HG03439 (cell line): ENCODE measurements around the gene ISCA2.
"Not testable (repeated sequence)": the region's sequence is repeated elsewhere in the genome, so short reads cannot be mapped to it uniquely, and the experiment has no call there.

Source experiments
- ATAC-seq: cut with Tn5 transposase; IDR thresholded peaks from one replicate; pipeline ENCODE4 v1.9.1; 2021; ENCODE audit warnings: mild to moderate bottlenecking, moderate library complexity; ENCODE audit not compliant: unreplicated experiment

ISCA2 gene

DNA sequence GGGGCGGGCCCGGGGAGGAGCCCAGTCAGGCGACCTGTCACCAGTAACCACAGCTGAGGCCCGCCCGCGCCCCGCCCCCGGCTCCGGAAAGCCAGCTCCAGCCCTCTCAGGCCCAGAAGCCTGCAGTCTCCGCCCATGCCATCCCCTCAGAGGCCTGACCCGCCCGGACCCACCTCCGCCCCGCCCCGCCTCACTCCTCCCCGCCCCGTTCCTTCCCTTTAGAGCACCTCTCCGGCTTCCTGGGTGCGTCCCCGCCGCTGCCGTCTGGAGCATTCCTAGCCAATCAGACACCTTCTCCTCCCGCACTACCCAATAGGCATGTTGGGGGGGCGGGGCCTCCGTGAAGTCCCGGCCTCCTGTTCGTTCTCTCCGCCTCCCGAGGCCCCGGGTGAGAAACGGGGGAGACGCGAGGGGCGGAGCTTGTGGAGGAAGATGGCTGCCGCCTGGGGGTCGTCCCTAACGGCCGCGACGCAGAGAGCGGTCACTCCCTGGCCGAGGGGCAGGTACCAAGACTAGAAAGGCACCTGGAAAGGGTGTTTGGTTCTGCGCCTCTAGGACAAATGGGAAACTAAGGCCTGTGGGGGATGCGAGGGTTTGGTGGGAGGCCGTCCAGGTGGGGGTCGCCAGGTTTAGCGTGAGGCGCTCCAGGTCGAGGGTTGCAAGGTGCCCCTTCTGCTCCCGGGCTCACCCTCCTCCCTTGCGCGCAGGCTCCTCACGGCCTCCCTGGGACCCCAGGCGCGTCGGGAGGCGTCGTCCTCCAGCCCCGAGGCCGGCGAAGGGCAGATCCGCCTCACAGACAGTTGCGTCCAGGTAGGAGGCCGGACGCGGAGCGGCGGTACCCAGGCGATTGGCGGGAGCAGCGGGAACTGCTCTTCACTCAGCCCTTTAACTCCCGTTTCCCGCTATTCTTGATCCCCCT, at the start of gene ISCA2:
TSS of gene ISCA2 (plus strand) at position 423 of the 919 bp plus-strand sequence. CDS start at position 433, 10 bp downstream.
- peak; percentile 88 for ATAC-seq

DNA sequence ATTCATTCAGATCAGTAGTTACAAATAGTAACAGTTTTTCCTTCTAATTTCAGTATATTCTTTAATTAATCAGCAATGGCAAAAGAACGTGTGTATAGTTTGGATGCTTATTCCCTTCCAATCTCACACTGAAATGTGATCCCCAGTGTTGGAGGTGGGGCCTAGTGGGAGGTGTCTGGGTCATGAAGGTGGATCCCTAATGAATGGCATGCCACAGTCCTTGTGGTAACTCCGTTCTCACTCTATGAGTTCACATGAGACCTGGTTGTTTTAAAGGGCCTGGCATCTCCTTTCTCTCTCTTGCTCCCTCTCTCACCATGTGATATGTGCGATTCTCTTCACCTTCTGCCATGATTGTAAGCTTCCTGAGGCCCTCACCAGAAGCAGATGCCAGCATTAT, 48.7 kb upstream of the ISCA2 start:
- ATAC-seq = no peak

DNA sequence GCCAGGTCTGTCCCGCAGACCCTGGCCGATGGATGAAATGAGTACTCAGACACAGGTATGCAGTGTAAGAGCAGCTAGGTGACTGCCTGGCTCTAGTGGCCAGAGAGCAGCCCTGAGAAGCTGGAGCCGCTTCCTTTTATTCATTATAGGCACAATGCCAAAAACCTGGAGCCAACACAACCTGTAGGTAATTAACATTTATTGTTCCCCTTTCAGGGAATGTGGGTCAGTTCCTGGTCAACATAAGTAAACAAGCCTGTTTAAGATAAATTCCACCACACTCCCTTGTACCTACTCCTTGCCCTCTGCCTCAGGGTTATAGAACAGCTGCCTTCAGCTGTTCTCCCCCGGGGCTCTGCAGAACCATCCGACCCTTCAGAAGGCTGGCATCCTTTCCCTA, 39.2 kb upstream of the ISCA2 start:
- not testable (repeated sequence) for ATAC-seq

- ATAC-seq = no peak
These were observed 36.6 kb upstream of the ISCA2 start for GRCh38 chr14:74456684-74457564.

DNA sequence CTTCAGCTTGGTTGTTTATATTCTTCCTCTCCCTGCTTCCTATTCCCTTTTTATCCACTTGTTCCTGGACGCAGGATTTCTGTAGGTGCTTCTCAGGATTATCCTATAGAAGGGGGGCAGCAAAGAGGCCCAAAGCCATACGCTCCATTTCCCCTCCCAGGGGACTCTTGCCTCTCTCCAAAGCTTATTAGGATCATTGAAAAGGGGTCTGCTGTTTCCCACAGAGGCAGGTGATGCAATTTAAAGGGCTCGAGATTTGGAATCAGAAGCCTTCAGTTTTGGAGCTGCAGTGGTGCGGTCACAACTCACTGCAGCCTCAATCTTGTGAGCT, 36.0 kb upstream of the ISCA2 start:
- no peak for ATAC-seq

DNA sequence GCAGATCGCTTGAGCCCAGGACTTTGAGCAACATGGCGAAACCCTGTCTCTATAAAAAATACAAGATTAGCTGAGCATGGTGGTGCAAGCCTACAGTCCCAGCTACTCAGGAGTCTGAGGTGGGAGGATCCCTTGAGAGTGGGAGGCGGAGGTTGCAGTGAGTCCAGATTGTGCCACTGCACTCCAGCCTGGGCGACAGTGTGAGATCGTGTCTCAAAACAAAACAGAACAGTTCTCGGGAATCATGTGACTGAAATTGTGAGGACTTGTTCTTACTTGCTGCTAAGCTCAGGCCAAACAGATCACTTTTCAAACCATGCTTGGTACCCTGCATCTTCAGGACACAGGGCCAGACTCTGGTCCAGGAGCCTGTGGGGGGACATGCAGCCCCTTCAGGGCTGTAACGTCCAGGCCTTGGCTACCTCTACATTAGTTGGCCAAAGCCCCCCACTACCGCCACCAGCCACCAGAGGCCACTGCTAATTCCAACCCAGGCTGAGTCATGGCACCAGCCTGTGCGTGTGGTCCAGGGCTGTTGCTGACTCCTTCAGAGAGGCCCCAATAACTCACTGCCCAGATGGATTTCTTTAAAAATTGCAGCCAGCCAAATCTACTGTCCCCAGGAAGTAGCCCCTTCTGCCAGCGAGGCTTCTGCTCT, 34.1 kb upstream of the ISCA2 start:
- no peak for ATAC-seq

GRCh38 chr14:74459976-74460375, 33.6 kb upstream of the ISCA2 start:
- ATAC-seq = no peak

- ATAC-seq = no peak
These were observed 30.6 kb upstream of the ISCA2 start for GRCh38 chr14:74462993-74463392.

DNA sequence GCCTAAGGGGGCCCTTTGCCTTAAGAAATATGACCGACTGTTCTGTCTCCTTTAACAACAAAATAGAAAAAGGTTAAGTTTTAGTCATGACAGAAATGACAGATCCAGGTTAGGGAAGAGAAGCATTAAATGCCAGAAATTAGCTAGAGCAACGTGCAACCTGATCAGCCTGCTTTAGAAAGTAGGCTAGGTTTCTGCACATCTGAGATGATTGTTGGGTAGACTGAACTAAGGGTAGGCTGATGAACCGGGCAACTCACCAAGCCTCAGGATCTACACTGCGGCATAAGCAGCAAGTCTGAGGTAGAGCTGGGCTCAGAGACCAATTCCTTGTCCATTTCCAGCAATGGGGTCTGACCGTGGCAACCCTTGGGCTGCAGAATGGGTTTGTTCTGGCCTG, 29.9 kb upstream of the ISCA2 start:
- ATAC-seq = no peak

GRCh38 chr14:74464785-74465184, 28.8 kb upstream of the ISCA2 start:
- ATAC-seq = no peak

DNA sequence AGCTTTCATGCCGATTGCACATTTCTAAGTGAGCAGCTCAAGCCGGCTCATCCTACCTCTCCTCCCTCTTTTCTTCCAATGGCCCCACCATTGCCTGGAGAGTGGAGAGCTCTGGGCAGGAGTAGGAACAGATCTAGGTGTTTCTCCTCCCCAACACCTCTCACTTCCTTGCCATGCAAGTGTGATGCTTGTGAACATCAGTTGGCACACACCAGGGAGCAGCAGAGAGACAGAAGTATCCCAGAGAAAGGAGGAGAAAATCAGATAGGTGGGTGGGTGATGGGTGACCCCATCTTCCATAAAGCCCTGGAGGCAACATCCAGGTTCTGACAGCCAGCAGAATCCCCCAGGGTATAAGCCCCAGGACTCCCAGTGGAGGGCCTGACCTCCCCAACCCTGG, 28.2 kb upstream of the ISCA2 start:
- ATAC-seq = no peak

DNA sequence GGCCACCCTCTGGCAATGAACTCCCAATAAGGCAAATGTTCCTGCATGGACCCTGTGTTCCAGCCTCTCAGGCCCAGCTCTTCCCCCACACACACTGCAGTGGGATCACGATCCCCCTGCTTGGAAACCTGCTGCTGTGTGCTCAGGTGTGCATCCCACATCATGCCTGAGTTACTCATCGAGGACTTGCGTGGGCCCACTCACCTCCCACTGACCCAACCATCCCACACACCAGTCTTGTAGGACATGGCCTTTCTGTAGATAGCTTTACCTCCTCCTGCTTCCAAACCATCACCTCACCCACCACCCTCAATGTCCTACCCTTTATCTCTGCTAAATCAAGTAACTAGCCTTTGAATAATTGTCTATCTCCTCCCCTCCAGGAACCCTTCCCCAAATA, 25.1 kb upstream of the ISCA2 start:
- ATAC-seq = no peak

DNA sequence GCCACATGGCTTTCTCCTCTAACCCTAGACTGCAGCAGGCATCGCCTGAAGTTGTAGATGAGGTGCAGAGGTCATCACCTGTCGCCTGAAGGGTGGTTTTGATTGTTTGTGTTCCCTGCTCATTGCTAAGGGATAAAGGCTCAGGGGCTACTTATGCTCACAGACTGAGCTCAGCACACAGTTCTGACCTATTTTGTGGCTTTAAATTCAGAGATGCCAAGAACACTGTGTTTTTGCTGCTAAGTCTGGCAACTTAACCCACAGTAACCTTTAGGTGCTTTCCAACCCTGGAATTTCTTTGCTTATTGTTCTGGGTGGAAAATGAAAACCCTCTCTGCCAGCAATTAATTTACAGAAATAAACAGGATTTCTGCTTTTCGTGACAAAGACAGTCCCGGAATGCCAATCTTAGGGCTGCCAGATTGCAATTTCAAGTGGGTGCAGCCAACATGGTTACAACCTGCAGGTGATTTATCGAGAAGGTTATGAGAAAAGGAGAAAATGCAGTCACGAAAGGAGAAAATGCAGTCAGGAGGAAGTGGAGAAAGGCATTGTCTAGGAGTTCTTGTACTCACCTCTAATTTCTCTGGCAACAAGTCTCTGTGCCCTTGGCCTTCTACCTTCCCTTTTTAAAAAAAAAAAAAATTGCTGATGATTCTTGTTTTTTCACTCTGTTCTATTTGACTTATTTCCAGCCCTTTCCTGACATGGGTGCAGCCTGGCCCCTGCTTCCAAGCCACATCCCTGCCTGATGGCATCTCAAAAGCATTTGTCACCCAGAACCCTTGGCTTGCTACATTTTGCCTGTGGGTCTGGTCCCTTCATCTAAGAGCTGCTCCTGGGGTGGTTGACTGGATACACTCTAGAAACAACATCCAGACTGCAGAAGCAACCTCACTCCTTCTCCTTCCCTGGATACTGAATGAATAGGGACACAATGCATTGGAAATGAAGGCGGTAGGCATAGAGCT, 23.7 kb upstream of the ISCA2 start:
- no peak for ATAC-seq

GRCh38 chr14:74472601-74473000, 21.0 kb upstream of the ISCA2 start:
- ATAC-seq = no peak

DNA sequence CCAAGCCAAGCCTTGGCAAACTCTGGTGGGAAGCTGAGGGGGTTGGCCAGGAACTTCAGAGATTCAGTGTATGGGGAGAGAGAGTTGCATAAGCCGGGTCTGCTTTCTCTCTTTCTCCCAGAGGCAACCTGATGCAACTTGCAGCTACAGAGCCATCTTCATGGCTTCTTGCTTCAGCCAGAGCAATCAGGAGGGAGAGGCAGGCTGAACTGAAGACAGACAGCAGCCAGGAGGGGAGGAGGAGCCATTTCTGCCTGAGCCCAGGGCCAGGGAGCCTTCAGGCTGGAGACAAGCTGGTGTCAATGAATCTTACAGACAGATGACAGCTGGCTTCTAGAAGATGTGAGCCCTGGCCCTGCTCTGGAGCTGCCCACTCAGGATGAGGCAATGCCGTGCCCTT, 19.2 kb upstream of the ISCA2 start:
- no peak for ATAC-seq

DNA sequence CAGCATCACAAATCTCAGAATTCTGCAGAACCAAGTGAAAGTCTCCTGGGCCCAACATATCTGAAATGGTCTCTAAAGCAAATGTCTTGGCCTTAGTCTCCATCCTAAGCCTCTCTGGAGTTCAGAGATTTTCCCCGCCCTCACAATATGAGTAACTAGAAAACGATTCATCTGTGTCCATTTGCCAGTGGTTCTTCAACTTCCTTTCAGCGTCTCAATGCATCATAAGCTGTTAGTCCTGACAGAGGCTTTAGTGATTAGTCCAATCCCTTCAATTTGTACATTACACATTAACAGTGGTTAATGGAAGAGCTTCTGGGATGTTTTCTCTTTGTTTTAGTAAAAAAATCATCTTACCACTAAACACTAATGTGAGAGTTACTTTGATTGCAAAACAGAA, 17.9 kb upstream of the ISCA2 start:
- no peak for ATAC-seq

GRCh38 chr14:74476107-74476506, 17.5 kb upstream of the ISCA2 start:
- no peak for ATAC-seq

DNA sequence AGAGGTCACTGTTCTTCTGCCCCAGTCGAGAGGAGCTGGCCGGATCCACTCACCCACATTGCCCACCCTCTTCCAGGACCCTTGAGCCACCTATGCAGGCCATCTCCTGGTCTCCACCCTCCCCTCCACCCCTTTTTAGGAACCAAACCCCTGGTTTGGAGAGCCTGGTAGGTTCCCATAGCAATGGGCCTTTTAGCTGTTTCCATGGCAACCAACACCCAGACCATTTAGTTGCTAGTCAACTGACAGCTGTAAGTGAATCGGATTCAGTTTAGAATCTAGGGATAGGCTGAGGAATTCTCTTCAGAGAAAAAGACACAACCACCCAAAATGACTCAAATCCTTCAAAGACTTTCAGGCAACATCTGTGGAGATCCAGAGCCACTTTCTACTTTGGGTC, 17.0 kb upstream of the ISCA2 start:
- no peak for ATAC-seq

GRCh38 chr14:74478996-74479635, 14.4 kb upstream of the ISCA2 start:
- no peak for ATAC-seq

- ATAC-seq = no peak
These were observed 13.5 kb upstream of the ISCA2 start for GRCh38 chr14:74480046-74480445.
